Activated CD4-positive, alpha-beta T cell treated with anti-CD3 and anti-CD28 coated beads for 36 hours (primary cell): Measurements from ENCODE around the gene LRRC10B. TPM values are rescaled to one million over a fixed set of nuclear protein-coding genes. Genes with fewer than 3 reads are reported as not detected.
A peak's percentile ranks its signal among the peaks of the same experiment; 100 is the strongest.
"Not testable (repeated sequence)": the region's sequence is repeated elsewhere in the genome, so short reads cannot be mapped to it uniquely, and the experiment has no call there.

Experiments
- ATAC-seq: fragments of 200-7000 bp; cut with Tn5 transposase; one replicate; pipeline ENCODE4 v1.10.0; 2021; ENCODE audit warnings: mild to moderate bottlenecking, moderate library complexity
- CTCF ChIA-PET: fragments of 350-600 bp; sonication (Branson Sonifier 250); formaldehyde crosslinking; loops from one replicate; lab custom pipeline; 2021; ENCODE audit warnings: antibody characterized with exemption; lab: Charles Lee
- POLR2A ChIA-PET: fragments of 350-600 bp; sonication (Branson Sonifier 250); formaldehyde crosslinking; loops from one replicate; lab custom pipeline; 2021; ENCODE audit warnings: antibody characterized with exemption, inconsistent platforms; lab: Charles Lee
- DNase-seq: peaks from one replicate; pipeline ENCODE4 v3.0.0-alpha.2; 2020
- H3K27ac Mint-ChIP-seq: one replicate; pipeline ENCODE4 v1.8.0; 2021; ENCODE audit warnings: mixed read lengths
- H3K27me3 Mint-ChIP-seq: one replicate; pipeline ENCODE4 v1.8.0; 2021; ENCODE audit warnings: mixed read lengths
- H3K36me3 Mint-ChIP-seq: one replicate; pipeline ENCODE4 v1.8.0; 2021; ENCODE audit warnings: low read depth, mixed read lengths
- H3K4me1 Mint-ChIP-seq: one replicate; pipeline ENCODE4 v1.8.0; 2021; ENCODE audit warnings: mixed read lengths
- H3K4me3 Mint-ChIP-seq: one replicate; pipeline ENCODE4 v1.8.0; 2021; ENCODE audit warnings: mild to moderate bottlenecking, moderate library complexity, mixed read lengths
- H3K9me3 Mint-ChIP-seq: one replicate; pipeline ENCODE4 v1.8.0; 2021; ENCODE audit warnings: low read depth, mixed read lengths
- intact Hi-C, 2 experiments: fragments of 100-400 bp; cut with DNase I in 1 of 2; cut with micrococcal nuclease in 1 of 2; formaldehyde crosslinking; loops; one replicate each; pipeline versions ENCODE4 v1.14.2 to v1.15.1; 2022 to 2024; cut with DNase I, micrococcal nuclease
- total RNA-seq, 2 experiments: library from RNA; stranded (reverse); gene quantifications; one replicate each; pipeline ENCODE4 v1.2.3, GENCODE V29; 2021

Gene LRRC10B
- total RNA-seq, 2 experiments from 2014 or later: not detected

GRCh38 chr11:61476371-61476770 is 32.2 kb upstream of the LRRC10B start:
- H3K36me3 Mint-ChIP-seq: peaks cover 9% of the 10 kb centered on the region
- H3K27ac Mint-ChIP-seq: no peak overlapping the region
- no peak for ATAC-seq
- H3K4me3 Mint-ChIP-seq: no peak overlapping the region
- peaks cover 9% of the 10 kb centered on the region for H3K4me1 Mint-ChIP-seq
- intact Hi-C loops: loop anchor here in 1 of 2 experiments (5.0 kb wide), 1 partner anchor 161 kb away; no protein-coding TSS in a partner anchor
- H3K27me3 Mint-ChIP-seq: no peaks in the 10 kb centered on the region
- ChIA-PET CTCF (interaction anchor here (0.7 to 13.3 kb wide), 11 partner anchors 13 to 162 kb away, joined by 3 to 108 read pairs (median 3); partner anchors contain the start of gene LRRC10B), POLR2A (no interaction called here)
- H3K9me3 Mint-ChIP-seq: no peaks in the 10 kb centered on the region
- no peak for DNase-seq

- H3K27me3 Mint-ChIP-seq: no peaks in the 10 kb centered on the region
- H3K9me3 Mint-ChIP-seq: no peaks in the 10 kb centered on the region
- no peak overlapping the region for H3K27ac Mint-ChIP-seq
- peaks cover 9% of the 10 kb centered on the region for H3K4me1 Mint-ChIP-seq
- H3K4me3 Mint-ChIP-seq: no peak overlapping the region
- POLR2A ChIA-PET: interaction anchor here (0.6 kb wide), 1 partner anchor 106 kb away, joined by 4 read pairs; no protein-coding TSS in a partner anchor
- DNase-seq (no peak), ATAC-seq (no peak)
- peaks cover 9% of the 10 kb centered on the region for H3K36me3 Mint-ChIP-seq
- intact Hi-C loops: loop anchor here (1.0 to 5.0 kb wide), 4 partner anchors 40 to 161 kb away; no protein-coding TSS in a partner anchor
- CTCF ChIA-PET: interaction anchor here (0.6 to 13.3 kb wide), 10 partner anchors 12 to 161 kb away, joined by 3 to 108 read pairs (median 4); no protein-coding TSS in a partner anchor
Measured at GRCh38 chr11:61477126-61477525, 31.4 kb upstream of the LRRC10B start.

GRCh38 chr11:61477727-61478148 is 30.8 kb upstream of the LRRC10B start:
- ATAC-seq (peak; percentile 56), DNase-seq (peak; percentile 70)
- no peaks in the 10 kb centered on the region for H3K9me3 Mint-ChIP-seq
- POLR2A ChIA-PET: interaction anchor here (0.6 kb wide), 1 partner anchor 105 kb away, joined by 4 read pairs; no protein-coding TSS in a partner anchor
- intact Hi-C loops: loop anchor here (1.0 to 5.0 kb wide), 4 partner anchors 40 to 161 kb away; no protein-coding TSS in a partner anchor
- H3K4me3 Mint-ChIP-seq: no peak overlapping the region
- CTCF ChIA-PET: interaction anchor here (0.9 to 13.3 kb wide), 12 partner anchors 10 to 255 kb away, joined by 3 to 108 read pairs (median 4); no protein-coding TSS in a partner anchor
- H3K27ac Mint-ChIP-seq: no peak overlapping the region
- no peaks in the 10 kb centered on the region for H3K27me3 Mint-ChIP-seq
- H3K4me1 Mint-ChIP-seq: peaks cover 9% of the 10 kb centered on the region
- peaks cover 7% of the 10 kb centered on the region for H3K36me3 Mint-ChIP-seq

GRCh38 chr11:61479360-61480058 is 29.0 kb upstream of the LRRC10B start:
- H3K4me1 Mint-ChIP-seq, H3K27me3 Mint-ChIP-seq, DNase-seq, H3K9me3 Mint-ChIP-seq, ATAC-seq, H3K27ac Mint-ChIP-seq, H3K36me3 Mint-ChIP-seq, POLR2A ChIA-PET, H3K4me3 Mint-ChIP-seq: not testable (repeated sequence)
- CTCF ChIA-PET: interaction anchor here (0.7 to 13.3 kb wide), 6 partner anchors 9 to 159 kb away, joined by 3 to 108 read pairs (median 14); no protein-coding TSS in a partner anchor
- intact Hi-C loops: loop anchor here in 1 of 2 experiments (5.0 kb wide), 1 partner anchor 158 kb away; no protein-coding TSS in a partner anchor

DNA sequence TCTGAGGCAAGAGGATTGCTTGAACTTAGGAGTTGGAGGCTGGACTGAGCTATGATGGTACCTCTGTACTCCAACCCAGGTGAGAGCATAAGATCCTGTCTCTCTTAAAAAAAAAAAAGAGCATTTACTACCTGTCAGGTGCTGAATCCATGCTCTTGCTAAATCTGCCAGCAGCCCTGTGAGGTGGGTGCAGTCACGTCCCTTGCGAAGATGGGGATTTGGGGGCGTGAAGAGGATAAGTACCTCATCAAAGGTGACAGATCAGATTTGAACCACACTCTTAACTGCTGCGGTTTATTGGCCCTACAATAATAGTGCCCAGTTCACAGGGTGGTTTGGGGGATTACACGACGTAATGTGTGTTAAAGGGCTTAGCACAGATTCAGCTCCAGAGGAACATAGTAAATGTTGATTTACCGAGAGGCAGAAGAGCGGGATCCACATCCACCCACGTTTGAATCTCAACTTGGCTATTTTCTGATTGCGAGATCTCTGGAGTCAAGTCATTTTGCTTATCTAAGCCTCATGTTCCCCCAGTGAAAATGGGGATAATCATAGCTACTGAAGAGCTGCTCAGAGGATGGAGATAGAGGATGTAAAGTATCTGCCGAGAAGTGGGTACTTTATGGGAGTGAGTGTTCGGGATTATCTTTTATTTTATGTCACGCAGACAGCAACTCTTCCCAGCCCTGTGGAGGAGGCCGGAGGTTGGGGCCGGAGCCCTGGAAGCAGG is 28.1 kb upstream of the LRRC10B start:
- ChIA-PET POLR2A (no interaction called here), CTCF (interaction anchor here (0.6 to 13.3 kb wide), 5 partner anchors 9 to 45 kb away, joined by 3 to 108 read pairs (median 3); no protein-coding TSS in a partner anchor)
- Mint-ChIP-seq H3K4me3 (no peak overlapping the region), H3K27ac (no peak overlapping the region), H3K27me3 (no peaks in the 10 kb centered on the region), H3K36me3 (no peaks in the 10 kb centered on the region), H3K4me1 (no peaks in the 10 kb centered on the region), H3K9me3 (no peaks in the 10 kb centered on the region)
- DNase-seq (no peak), ATAC-seq (no peak)
- intact Hi-C loops: no loop called here

- H3K4me1 Mint-ChIP-seq: no peaks in the 10 kb centered on the region
- H3K4me3 Mint-ChIP-seq: no peak overlapping the region
- ChIA-PET CTCF (interaction anchor here (0.6 to 13.3 kb wide), 6 partner anchors 9 to 46 kb away, joined by 3 to 108 read pairs (median 4); no protein-coding TSS in a partner anchor), POLR2A (interaction anchor here (0.5 kb wide), 1 partner anchor 105 kb away, joined by 5 read pairs; no protein-coding TSS in a partner anchor)
- no peaks in the 10 kb centered on the region for H3K27me3 Mint-ChIP-seq
- DNase-seq: no peak
- no peaks in the 10 kb centered on the region for H3K36me3 Mint-ChIP-seq
- ATAC-seq: no peak
- intact Hi-C loops: no loop called here
- H3K27ac Mint-ChIP-seq: no peak overlapping the region
- no peaks in the 10 kb centered on the region for H3K9me3 Mint-ChIP-seq
Measured at GRCh38 chr11:61480994-61481335, 27.6 kb upstream of the LRRC10B start.

GRCh38 chr11:61481806-61482205 is 26.7 kb upstream of the LRRC10B start:
- Mint-ChIP-seq H3K4me3 (no peak overlapping the region), H3K4me1 (no peaks in the 10 kb centered on the region), H3K27ac (no peak overlapping the region), H3K27me3 (no peaks in the 10 kb centered on the region), H3K9me3 (no peaks in the 10 kb centered on the region), H3K36me3 (no peaks in the 10 kb centered on the region)
- DNase-seq (no peak), ATAC-seq (no peak)
- intact Hi-C loops: no loop called here
- POLR2A ChIA-PET: no interaction called here
- CTCF ChIA-PET: interaction anchor here (0.6 to 13.3 kb wide), 8 partner anchors 10 to 1140 kb away, joined by 3 to 108 read pairs (median 3); no protein-coding TSS in a partner anchor

DNA sequence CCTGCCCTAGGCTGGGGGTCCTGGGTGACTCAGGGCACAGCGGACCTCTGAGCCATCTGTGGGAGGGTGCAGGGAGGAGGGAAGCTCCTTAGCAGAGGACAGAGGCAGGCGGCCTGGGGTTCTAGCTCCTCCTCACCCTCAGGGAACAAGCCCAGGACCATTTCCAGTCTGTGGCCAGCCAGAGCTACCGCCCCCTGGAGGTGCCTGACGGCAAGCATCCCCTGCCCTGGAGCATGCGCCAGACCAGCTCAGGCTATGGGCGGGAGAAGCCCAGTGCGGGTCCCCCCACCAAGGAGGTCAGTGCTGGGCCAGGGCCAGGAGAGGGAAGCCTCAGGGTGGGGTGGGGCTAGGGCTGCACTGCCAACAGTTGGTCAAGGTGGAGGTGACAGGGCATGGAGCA is 26.0 kb upstream of the LRRC10B start:
- H3K27me3 Mint-ChIP-seq: no peaks in the 10 kb centered on the region
- H3K9me3 Mint-ChIP-seq: no peaks in the 10 kb centered on the region
- H3K4me1 Mint-ChIP-seq: no peaks in the 10 kb centered on the region
- ChIA-PET POLR2A (no interaction called here), CTCF (interaction anchor here (0.6 to 13.3 kb wide), 11 partner anchors 9 to 1141 kb away, joined by 3 to 108 read pairs (median 3); no protein-coding TSS in a partner anchor)
- peak; percentile 65 for ATAC-seq
- intact Hi-C loops: no loop called here
- H3K27ac Mint-ChIP-seq: no peak overlapping the region
- DNase-seq: peak; percentile 64
- peaks cover 2% of the 10 kb centered on the region for H3K36me3 Mint-ChIP-seq
- H3K4me3 Mint-ChIP-seq: no peak overlapping the region

DNA sequence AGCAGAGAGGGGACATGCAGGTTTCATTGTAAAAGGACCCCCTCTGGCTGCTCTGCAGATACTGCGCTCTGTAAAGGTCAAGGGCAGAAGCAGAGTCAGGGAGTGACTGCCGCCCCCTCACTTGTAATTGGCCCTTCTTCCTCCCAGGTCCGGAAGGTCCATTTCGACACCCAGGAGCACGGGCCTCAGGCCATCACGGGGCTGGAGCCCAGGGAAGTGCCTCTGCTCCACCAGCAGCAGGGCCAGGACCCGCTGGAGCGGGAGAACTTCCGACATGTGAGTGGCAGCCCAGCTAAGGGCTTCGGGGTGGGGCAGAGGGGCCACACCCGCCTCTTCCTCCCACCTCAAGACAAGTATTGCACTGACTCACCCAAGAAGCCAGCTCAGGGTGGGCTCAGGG is 24.0 kb upstream of the LRRC10B start:
- no peak for DNase-seq
- Mint-ChIP-seq H3K4me3 (no peak overlapping the region), H3K36me3 (peaks cover 2% of the 10 kb centered on the region), H3K27ac (no peak overlapping the region), H3K9me3 (no peaks in the 10 kb centered on the region), H3K4me1 (no peaks in the 10 kb centered on the region), H3K27me3 (no peaks in the 10 kb centered on the region)
- no peak for ATAC-seq
- intact Hi-C loops: no loop called here
- CTCF ChIA-PET: interaction anchor here (1.6 to 13.3 kb wide), 3 partner anchors 25 to 38 kb away, joined by 3 to 108 read pairs (median 13); partner anchors contain the start of gene LRRC10B
- POLR2A ChIA-PET: interaction anchor here (0.6 kb wide), 1 partner anchor 132 kb away, joined by 4 read pairs; no protein-coding TSS in a partner anchor

GRCh38 chr11:61485080-61485479 is 23.5 kb upstream of the LRRC10B start:
- intact Hi-C loops: no loop called here
- peaks cover 2% of the 10 kb centered on the region for H3K36me3 Mint-ChIP-seq
- no peak overlapping the region for H3K4me3 Mint-ChIP-seq
- H3K27me3 Mint-ChIP-seq: no peaks in the 10 kb centered on the region
- H3K27ac Mint-ChIP-seq: no peak overlapping the region
- ATAC-seq (no peak), DNase-seq (no peak)
- H3K4me1 Mint-ChIP-seq: no peaks in the 10 kb centered on the region
- CTCF ChIA-PET: interaction anchor here (2.1 to 13.3 kb wide), 2 partner anchors 32 to 38 kb away, joined by 13 to 108 read pairs; no protein-coding TSS in a partner anchor
- no peaks in the 10 kb centered on the region for H3K9me3 Mint-ChIP-seq
- POLR2A ChIA-PET: interaction anchor here (0.6 kb wide), 1 partner anchor 131 kb away, joined by 4 read pairs; no protein-coding TSS in a partner anchor
